OCI-LY1 (cell line): ENCODE data around the gene DKK3.

ENCODE experiments used
- EZH2 ChIP-seq: fragments of 200-600 bp; sonication (generic), shearing (Covaris generic); IDR thresholded peaks from 2 replicates; pipeline ENCODE4 v1.8.0; 2017; ENCODE audit warnings: borderline replicate concordance, mixed run types, mild to moderate bottlenecking, antibody characterized with exemption, low read length, moderate library complexity, mixed read lengths
- TF ChIP-seq, protein P1 (sequence below): fragments of 200-600 bp; sonication (generic), shearing (Covaris generic); IDR thresholded peaks from 2 replicates; pipeline ENCODE4 v1.5.1; 2017; ENCODE audit warnings: mild to moderate bottlenecking, antibody characterized with exemption, low read length, moderate library complexity, mixed read lengths

DNA sequence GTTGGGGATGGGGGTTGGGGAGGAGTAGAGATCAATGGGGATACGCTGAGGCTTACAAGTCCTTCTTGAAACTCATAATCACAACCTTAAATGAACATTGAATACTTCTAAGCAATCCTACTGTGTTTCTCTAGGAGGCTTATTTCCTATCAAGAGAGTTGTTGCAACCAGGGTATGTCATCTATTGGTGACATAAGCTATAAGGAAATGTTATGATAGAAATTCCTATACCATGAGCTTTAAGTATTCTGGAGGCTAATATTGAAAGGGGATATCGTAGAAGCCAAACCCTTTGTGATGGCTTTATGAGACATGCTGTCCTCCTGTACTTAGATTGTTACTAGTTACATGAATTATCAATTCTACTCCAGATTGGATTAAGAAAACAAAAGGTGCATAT is 72.9 kb downstream of the DKK3 start:
- TF ChIP-seq, protein P1, sequence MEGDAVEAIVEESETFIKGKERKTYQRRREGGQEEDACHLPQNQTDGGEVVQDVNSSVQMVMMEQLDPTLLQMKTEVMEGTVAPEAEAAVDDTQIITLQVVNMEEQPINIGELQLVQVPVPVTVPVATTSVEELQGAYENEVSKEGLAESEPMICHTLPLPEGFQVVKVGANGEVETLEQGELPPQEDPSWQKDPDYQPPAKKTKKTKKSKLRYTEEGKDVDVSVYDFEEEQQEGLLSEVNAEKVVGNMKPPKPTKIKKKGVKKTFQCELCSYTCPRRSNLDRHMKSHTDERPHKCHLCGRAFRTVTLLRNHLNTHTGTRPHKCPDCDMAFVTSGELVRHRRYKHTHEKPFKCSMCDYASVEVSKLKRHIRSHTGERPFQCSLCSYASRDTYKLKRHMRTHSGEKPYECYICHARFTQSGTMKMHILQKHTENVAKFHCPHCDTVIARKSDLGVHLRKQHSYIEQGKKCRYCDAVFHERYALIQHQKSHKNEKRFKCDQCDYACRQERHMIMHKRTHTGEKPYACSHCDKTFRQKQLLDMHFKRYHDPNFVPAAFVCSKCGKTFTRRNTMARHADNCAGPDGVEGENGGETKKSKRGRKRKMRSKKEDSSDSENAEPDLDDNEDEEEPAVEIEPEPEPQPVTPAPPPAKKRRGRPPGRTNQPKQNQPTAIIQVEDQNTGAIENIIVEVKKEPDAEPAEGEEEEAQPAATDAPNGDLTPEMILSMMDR: no peak
- TF ChIP-seq EZH2: no peak
